A172 (cell line): ENCODE measurements around the gene CNIH1. TPM values are rescaled to one million over a fixed set of nuclear protein-coding genes. Genes with fewer than 3 reads are reported as not detected.
"Not testable (repeated sequence)": the region's sequence is repeated elsewhere in the genome, so short reads cannot be mapped to it uniquely, and the experiment has no call there.

ENCODE experiments used
- DNase-seq: peaks from one replicate; pipeline ENCODE4 v3.0.0-alpha.2; 2015; ENCODE audit warnings: low spot score
- total RNA-seq: library from RNA; depleted of rRNA; stranded (reverse); fragments of >200 nt; shearing (Covaris generic); gene quantifications from 2 replicates; pipeline ENCODE4 v1.2.3, GENCODE V29; 2014; rRNA removed

CNIH1 gene
- total RNA-seq, 1 experiment from 2014 or later = 90.4 TPM

GRCh38 chr14:54383835-54384234, 57.3 kb downstream of the CNIH1 start:
- no peak for DNase-seq

DNA sequence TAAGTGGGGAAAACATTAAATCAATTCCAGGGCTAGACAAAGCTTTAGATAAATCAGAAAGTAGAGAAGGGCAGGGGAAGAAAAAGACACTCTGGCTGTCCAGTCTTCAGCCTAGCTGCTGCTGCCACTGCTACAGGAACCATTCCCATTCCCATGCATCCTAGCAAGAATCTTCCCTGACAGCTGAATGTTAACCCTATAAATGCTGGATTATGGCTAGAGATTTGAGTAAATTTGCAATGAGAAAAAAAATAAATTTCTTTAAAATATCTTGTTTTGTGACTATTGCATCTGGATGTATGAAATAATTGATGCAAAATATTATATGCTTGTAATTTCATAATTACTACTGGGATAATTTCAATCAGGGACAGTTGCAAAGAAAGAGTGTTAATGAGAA, 59.4 kb downstream of the CNIH1 start:
- no peak for DNase-seq

DNA sequence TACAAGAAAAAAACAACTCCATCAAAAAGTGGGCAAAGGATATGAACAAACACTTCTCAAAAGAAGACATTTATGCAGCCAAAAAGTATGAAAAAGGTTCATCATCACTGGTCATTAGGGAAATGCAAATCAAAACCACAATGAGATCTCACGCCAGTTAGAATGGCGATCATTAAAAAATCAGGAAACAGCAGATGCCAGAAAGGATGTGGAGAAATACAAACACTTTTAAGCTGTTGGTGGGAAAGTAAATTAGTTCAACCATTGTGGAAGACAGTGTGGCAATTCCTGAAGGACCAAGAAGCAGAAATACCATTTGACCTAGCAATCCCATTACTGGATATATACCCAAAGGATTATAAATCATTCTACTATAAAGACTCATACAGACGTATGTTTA, 60.6 kb downstream of the CNIH1 start:
- DNase-seq = not testable (repeated sequence)

DNA sequence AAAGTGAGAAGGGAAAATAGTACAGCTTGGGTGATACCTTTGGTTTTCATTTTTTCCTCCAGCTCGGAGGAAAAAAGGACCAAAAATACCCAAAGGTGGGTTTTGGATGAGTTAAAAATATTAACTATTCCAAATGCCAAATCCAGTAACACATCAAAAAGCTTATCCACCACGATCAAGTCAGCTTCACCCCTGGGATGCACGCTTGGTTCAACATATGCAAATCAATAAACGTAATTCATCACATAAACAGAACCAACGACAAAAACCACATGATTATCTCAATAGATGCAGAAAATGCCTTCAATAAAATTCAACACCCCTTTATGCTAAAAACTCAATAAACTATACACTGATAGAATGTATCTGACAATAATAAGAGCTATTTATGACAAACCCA, 62.3 kb downstream of the CNIH1 start:
- not testable (repeated sequence) for DNase-seq

- no peak for DNase-seq
These were observed 63.7 kb downstream of the CNIH1 start for GRCh38 chr14:54377501-54377900.

DNA sequence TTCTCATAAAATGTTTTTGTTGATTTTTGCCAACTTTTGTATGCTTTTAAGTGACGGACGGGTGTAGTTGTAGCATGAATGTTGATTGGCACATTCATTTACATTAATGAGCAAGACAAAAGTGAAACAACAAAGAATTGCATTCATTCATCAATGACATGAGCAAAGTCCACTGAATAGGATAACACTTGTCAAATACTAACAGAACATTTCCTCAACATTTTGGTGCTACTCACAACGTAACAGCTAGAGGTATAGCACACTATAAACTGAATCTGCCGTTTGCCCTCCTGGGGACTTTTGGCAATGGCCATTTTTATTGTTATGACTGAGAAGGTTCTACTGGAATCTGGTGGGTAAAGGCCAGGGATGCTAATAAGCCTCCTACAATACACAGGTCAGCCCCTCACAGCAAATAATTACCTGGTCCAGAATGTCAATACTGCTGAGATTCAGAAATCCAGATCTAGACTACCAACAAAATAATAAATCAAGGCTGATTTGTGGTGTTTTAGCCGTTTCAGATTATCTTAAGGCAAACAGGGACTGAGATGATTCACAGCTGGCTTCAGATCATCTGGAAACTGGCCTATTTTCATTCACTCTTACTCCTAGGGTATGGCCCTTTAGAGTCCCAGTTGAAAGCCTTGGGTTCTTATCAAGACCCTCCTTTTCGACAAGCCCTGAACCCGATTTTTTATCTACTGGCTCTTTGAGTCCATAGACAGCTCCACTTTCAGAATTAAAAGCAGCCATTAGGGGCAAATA, 66.9 kb downstream of the CNIH1 start:
- no peak for DNase-seq

Other genes with a start within 250 kb of the CNIH1 start
- 104 and 166 TPM in 2 replicates for gene CDKN3, start 44.4 kb downstream of the CNIH1 start, total RNA-seq
- gene GMFB, start 47.6 kb upstream of the CNIH1 start, total RNA-seq = 63.2 and 96.4 TPM in 2 replicates
- gene CGRRF1, start 68.5 kb upstream of the CNIH1 start, total RNA-seq = 10.9 and 12.9 TPM in 2 replicates
- 2.3 and 9.5 TPM in 2 replicates for gene SAMD4A, start 125.8 kb upstream of the CNIH1 start, total RNA-seq